HEK293 (cell line): ENCODE measurements around the gene CCNI.
A peak's percentile ranks its signal among the peaks of the same experiment; 100 is the strongest.

Experiments
- CTCF ChIA-PET: fragments of 350-600 bp; formaldehyde crosslinking; extraction: SDS; loops from one replicate; lab custom pipeline; 2021; ENCODE audit warnings: antibody characterized with exemption; lab: Yijun Ruan, JAX
- POLR2A ChIA-PET: fragments of 300-600 bp; formaldehyde crosslinking; extraction: SDS; loops from one replicate; lab custom pipeline; 2020; ENCODE audit warnings: antibody characterized with exemption, inconsistent platforms; lab: Yijun Ruan, JAX
- H3K27ac ChIP-seq: fragments of 200-500 bp; sonication (Bioruptor generic); 2 replicates; pipeline ENCODE4 v1.5.1; 2014; ENCODE audit warnings: low read depth, low read length, control low read depth, inconsistent platforms; ENCODE audit errors: extremely low read depth
- H3K36me3 ChIP-seq, 2 experiments: fragments of 200-500 bp in 1 of 2; sonication (Bioruptor generic) in 1 of 2; 1 replicate in 1 of 2; 2 replicates in 1 of 2; pipeline ENCODE4 v1.5.1; 2014 to 2017; ENCODE audit warnings: inconsistent platforms in 2 of 2, low read length in 2 of 2; ENCODE audit not compliant: control insufficient read depth in 2 of 2, insufficient read depth in 1 of 2
- H3K4me1 ChIP-seq: fragments of 200-500 bp; sonication (Bioruptor generic); 2 replicates; pipeline ENCODE4 v1.5.1; 2014; ENCODE audit warnings: mild to moderate bottlenecking, low read length, inconsistent platforms; ENCODE audit not compliant: control insufficient read depth, insufficient read depth
- H3K4me3 ChIP-seq: 2 replicates; pipeline ENCODE4 v1.5.1; 2011; ENCODE audit warnings: low read depth, mild to moderate bottlenecking, control low read depth, low read length, moderate library complexity
- H3K9me3 ChIP-seq: fragments of 200-500 bp; sonication (Bioruptor generic); 2 replicates; pipeline ENCODE4 v1.5.1; 2014; ENCODE audit warnings: low read depth, low read length, inconsistent platforms; ENCODE audit not compliant: control insufficient read depth, insufficient read depth
- GLIS2 ChIP-seq: fragments of 450-650 bp; formaldehyde crosslinking; IDR thresholded peaks from 2 replicates; pipeline ENCODE4 v1.5.1; 2016; ENCODE audit warnings: missing biosample characterization, missing genetic modification characterization
- HOXC10 ChIP-seq: sonication (generic); formaldehyde crosslinking; IDR thresholded peaks from 2 replicates; pipeline ENCODE4 v1.8.1; 2023; ENCODE audit warnings: mild to moderate bottlenecking, missing genetic modification reagents
- KLF10 ChIP-seq: fragments of 450-650 bp; IDR thresholded peaks from 2 replicates; pipeline ENCODE4 v1.5.1; 2018; ENCODE audit warnings: missing biosample characterization, mild to moderate bottlenecking, missing genetic modification characterization
- OVOL3 ChIP-seq: fragments of 450-650 bp; formaldehyde crosslinking; IDR thresholded peaks from 2 replicates; pipeline ENCODE4 v1.5.1; 2016; ENCODE audit warnings: missing biosample characterization, missing genetic modification characterization
- PRDM1 ChIP-seq: fragments of 450-650 bp; formaldehyde crosslinking; IDR thresholded peaks from 2 replicates; pipeline ENCODE4; 2016; ENCODE audit warnings: missing biosample characterization, missing genetic modification characterization
- SALL2 ChIP-seq: fragments of 450-650 bp; formaldehyde crosslinking; IDR thresholded peaks from 2 replicates; pipeline ENCODE4 v1.5.0; 2017; ENCODE audit warnings: missing biosample characterization, mild to moderate bottlenecking, missing genetic modification characterization, borderline replicate concordance
- SP7 ChIP-seq: fragments of 450-650 bp; formaldehyde crosslinking; IDR thresholded peaks from 2 replicates; pipeline ENCODE4 v1.5.1; 2016; ENCODE audit warnings: missing biosample characterization, missing genetic modification characterization
- TCF7L2 ChIP-seq: IDR thresholded peaks from 2 replicates; pipeline ENCODE4 v1.6.1; 2011; ENCODE audit warnings: low read depth, mild to moderate bottlenecking, inconsistent platforms, low read length, moderate library complexity, borderline replicate concordance
- YY1 ChIP-seq: fragments of 450-650 bp; formaldehyde crosslinking; IDR thresholded peaks from 2 replicates; pipeline ENCODE4 v1.5.1; 2018; ENCODE audit warnings: missing biosample characterization, missing genetic modification characterization
- ZBTB48 ChIP-seq: fragments of 450-650 bp; formaldehyde crosslinking; IDR thresholded peaks from 2 replicates; pipeline ENCODE4 v1.5.1; 2016; ENCODE audit warnings: missing biosample characterization, missing genetic modification characterization
- ZNF132 ChIP-seq: fragments of 450-650 bp; formaldehyde crosslinking; IDR thresholded peaks from 2 replicates; pipeline ENCODE4 v1.5.1; 2017; ENCODE audit warnings: missing biosample characterization, missing genetic modification characterization, borderline replicate concordance
- ZNF248 ChIP-seq: fragments of 450-650 bp; formaldehyde crosslinking; IDR thresholded peaks from 2 replicates; pipeline ENCODE4 v1.5.1; 2017; ENCODE audit warnings: missing biosample characterization, missing genetic modification characterization
- ZNF366 ChIP-seq: fragments of 450-650 bp; formaldehyde crosslinking; conservative IDR thresholded peaks from 2 replicates; pipeline ENCODE4 v1.5.1; 2016; ENCODE audit warnings: missing biosample characterization, missing genetic modification characterization
- ZNF416 ChIP-seq: fragments of 450-650 bp; formaldehyde crosslinking; IDR thresholded peaks from 2 replicates; pipeline ENCODE4 v1.5.1; 2016; ENCODE audit warnings: missing biosample characterization, missing genetic modification characterization
- ZNF521 ChIP-seq: fragments of 450-650 bp; formaldehyde crosslinking; IDR thresholded peaks from 2 replicates; pipeline ENCODE4 v1.5.1; 2017; ENCODE audit warnings: missing biosample characterization, mild to moderate bottlenecking, missing genetic modification characterization
- ZNF548 ChIP-seq: fragments of 450-650 bp; formaldehyde crosslinking; IDR thresholded peaks from 2 replicates; pipeline ENCODE4 v1.5.1; 2016; ENCODE audit warnings: missing biosample characterization, missing genetic modification characterization
- ZNF600 ChIP-seq: fragments of 450-650 bp; formaldehyde crosslinking; IDR thresholded peaks from 2 replicates; pipeline ENCODE4 v1.5.1; 2016; ENCODE audit warnings: missing biosample characterization, missing genetic modification characterization
- ZNF654 ChIP-seq: fragments of 450-650 bp; formaldehyde crosslinking; IDR thresholded peaks from 2 replicates; pipeline ENCODE4 v1.5.1; 2016; ENCODE audit warnings: low read depth, missing biosample characterization, missing genetic modification characterization
- ZNF658 ChIP-seq: fragments of 450-650 bp; formaldehyde crosslinking; IDR thresholded peaks from 2 replicates; pipeline ENCODE4; 2016; ENCODE audit warnings: missing biosample characterization, missing genetic modification characterization
- ZSCAN30 ChIP-seq: fragments of 450-650 bp; IDR thresholded peaks from 2 replicates; pipeline ENCODE4 v1.5.1; 2018; ENCODE audit warnings: missing biosample characterization, mild to moderate bottlenecking, missing genetic modification characterization, moderate library complexity
- ZXDB ChIP-seq: fragments of 450-650 bp; formaldehyde crosslinking; IDR thresholded peaks from 2 replicates; pipeline ENCODE4 v1.5.1; 2016; ENCODE audit warnings: missing biosample characterization, missing genetic modification characterization
- TF ChIP-seq, protein P1 (sequence below): fragments of 450-650 bp; formaldehyde crosslinking; IDR thresholded peaks from 2 replicates; pipeline ENCODE4 v1.5.1; 2017; ENCODE audit warnings: missing biosample characterization, missing genetic modification characterization
- TF ChIP-seq, protein P2 (sequence below): fragments of 450-650 bp; formaldehyde crosslinking; IDR thresholded peaks from 2 replicates; pipeline ENCODE4 v1.5.1; 2016; ENCODE audit warnings: missing biosample characterization, missing genetic modification characterization, low read depth
- TF ChIP-seq, protein P3 (sequence below): fragments of 450-650 bp; formaldehyde crosslinking; IDR thresholded peaks from 2 replicates; pipeline ENCODE4 v1.5.1; 2016; ENCODE audit warnings: missing biosample characterization, missing genetic modification characterization

CCNI gene

DNA sequence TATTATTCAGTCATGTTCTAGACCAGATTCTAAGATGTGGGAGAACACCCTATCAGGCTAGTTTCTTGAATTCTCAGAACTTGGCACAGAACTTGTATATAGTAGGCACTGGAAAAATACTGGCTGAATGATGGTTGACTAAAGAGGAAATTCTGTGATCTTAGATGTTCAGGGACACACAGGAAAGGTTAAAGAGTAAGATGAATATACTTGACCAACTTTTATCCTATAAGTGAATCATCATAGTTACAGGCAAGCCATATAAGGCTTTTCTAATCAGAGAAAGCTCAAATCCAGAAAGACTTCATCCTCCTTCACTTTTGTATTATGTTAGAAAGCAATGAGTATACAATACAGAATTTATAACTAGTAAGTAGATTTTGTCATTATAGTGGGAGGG is 72.4 kb downstream of the CCNI start (continued):
- TF ChIP-seq KLF10 (tag by site-specific recombination) (no peak), ZNF600 (tag by site-specific recombination) (no peak), YY1 (no peak), ZNF132 (tag by site-specific recombination) (no peak), HOXC10 (CRISPR knock-in tag) (no peak)
- TF ChIP-seq, all 188 proteins: peak for 0

DNA sequence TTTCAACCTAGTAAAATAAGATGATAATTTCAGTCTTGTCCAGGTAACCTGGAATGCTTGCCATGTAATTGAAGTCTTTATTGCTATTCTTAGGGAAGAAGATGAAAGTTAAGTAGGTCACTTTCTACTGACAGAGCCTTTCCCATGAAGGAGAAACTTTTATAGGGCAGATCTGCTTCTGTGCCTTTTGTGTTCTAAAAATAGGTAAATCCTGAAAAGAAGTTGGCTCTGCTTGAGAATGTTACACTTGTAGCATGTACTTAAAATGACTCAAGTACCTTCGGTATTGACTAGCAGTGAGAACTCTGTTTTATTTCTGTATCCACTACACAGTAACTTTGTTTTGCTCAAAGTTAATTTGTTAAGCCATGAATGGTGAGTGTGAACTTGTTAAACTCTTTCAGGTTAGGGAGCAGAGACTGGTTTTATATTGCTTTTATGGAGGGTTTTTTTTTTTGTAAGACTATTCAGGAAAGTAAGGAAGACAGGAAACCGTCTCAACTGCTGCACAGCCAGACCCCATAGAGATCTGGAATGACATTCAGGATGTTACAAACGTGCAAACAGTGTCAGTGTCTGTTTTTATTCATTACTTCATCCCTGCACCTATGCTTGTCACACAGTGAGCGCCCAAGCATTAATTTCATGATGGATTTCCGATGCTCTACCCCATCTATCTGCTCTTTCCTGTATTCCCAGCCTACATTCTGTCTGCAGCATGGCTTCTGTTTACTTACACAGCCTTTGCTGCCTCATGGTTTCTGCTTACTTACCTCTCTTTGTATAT is 73.3 kb downstream of the CCNI start:
- H3K4me3 ChIP-seq = no peak overlapping the region
- no peak for TF ChIP-seq OVOL3 (tag by site-specific recombination)
- peak; percentile 84 for TF ChIP-seq SP7
- TF ChIP-seq PRDM1 (tag by site-specific recombination) = peak; percentile 54; the same call in 1 of the 2 replicates
- no peak overlapping the region for H3K27ac ChIP-seq
- peaks cover 0 to 49% of the 10 kb centered on the region in 2 experiments; a peak in 1 of 3 replicates for H3K36me3 ChIP-seq
- H3K9me3 ChIP-seq = no peaks in the 10 kb centered on the region
- H3K4me1 ChIP-seq = no peaks in the 10 kb centered on the region
- POLR2A ChIA-PET = no interaction called here
- CTCF ChIA-PET = no interaction called here

DNA sequence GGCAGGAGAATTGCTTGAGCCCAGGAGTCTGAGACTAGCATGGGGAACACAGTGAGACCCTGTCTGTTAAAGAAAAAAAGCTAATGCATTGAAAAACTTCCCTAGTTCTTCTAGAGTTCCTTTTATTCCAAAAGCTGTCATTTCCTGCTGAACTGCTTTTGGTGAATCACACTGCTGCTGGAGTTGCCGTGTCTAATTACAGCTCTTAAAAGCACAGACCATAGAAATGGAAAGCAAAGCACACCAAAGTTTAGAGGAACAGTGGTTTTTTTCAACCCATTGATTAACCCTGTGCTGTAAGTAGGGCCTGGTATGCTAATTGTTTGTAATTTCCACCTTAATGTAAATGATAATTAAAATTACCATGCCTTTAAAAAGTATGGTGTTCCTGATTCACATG is 73.9 kb downstream of the CCNI start:
- H3K4me3 ChIP-seq = no peak overlapping the region
- no peak overlapping the region for H3K27ac ChIP-seq
- H3K4me1 ChIP-seq = no peaks in the 10 kb centered on the region
- H3K9me3 ChIP-seq = no peaks in the 10 kb centered on the region
- no peak for TF ChIP-seq ZNF548
- TF ChIP-seq, protein P1, sequence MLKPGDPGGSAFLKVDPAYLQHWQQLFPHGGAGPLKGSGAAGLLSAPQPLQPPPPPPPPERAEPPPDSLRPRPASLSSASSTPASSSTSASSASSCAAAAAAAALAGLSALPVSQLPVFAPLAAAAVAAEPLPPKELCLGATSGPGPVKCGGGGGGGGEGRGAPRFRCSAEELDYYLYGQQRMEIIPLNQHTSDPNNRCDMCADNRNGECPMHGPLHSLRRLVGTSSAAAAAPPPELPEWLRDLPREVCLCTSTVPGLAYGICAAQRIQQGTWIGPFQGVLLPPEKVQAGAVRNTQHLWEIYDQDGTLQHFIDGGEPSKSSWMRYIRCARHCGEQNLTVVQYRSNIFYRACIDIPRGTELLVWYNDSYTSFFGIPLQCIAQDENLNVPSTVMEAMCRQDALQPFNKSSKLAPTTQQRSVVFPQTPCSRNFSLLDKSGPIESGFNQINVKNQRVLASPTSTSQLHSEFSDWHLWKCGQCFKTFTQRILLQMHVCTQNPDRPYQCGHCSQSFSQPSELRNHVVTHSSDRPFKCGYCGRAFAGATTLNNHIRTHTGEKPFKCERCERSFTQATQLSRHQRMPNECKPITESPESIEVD (tag by site-specific recombination) = 0 out of 2 replicates have a peak, but pooled peaks have one; percentile 11
- TF ChIP-seq ZNF654 (tag by site-specific recombination) = no peak
- TF ChIP-seq ZNF658 (tag by site-specific recombination) = no peak
- TF ChIP-seq SP7 = peak; percentile 97
- no peak for TF ChIP-seq ZNF521
- no peak for TF ChIP-seq ZNF416
- TF ChIP-seq, protein P2, sequence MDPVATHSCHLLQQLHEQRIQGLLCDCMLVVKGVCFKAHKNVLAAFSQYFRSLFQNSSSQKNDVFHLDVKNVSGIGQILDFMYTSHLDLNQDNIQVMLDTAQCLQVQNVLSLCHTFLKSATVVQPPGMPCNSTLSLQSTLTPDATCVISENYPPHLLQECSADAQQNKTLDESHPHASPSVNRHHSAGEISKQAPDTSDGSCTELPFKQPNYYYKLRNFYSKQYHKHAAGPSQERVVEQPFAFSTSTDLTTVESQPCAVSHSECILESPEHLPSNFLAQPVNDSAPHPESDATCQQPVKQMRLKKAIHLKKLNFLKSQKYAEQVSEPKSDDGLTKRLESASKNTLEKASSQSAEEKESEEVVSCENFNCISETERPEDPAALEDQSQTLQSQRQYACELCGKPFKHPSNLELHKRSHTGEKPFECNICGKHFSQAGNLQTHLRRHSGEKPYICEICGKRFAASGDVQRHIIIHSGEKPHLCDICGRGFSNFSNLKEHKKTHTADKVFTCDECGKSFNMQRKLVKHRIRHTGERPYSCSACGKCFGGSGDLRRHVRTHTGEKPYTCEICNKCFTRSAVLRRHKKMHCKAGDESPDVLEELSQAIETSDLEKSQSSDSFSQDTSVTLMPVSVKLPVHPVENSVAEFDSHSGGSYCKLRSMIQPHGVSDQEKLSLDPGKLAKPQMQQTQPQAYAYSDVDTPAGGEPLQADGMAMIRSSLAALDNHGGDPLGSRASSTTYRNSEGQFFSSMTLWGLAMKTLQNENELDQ (tag by site-specific recombination) = no peak
- no peak for TF ChIP-seq ZNF366 (tag by site-specific recombination)
- TF ChIP-seq, all 188 proteins: peak for 2
- ChIA-PET CTCF (no interaction called here), POLR2A (no interaction called here)
- H3K36me3 ChIP-seq = peaks cover 0 to 55% of the 10 kb centered on the region in 2 experiments; a peak in 1 of 3 replicates

DNA sequence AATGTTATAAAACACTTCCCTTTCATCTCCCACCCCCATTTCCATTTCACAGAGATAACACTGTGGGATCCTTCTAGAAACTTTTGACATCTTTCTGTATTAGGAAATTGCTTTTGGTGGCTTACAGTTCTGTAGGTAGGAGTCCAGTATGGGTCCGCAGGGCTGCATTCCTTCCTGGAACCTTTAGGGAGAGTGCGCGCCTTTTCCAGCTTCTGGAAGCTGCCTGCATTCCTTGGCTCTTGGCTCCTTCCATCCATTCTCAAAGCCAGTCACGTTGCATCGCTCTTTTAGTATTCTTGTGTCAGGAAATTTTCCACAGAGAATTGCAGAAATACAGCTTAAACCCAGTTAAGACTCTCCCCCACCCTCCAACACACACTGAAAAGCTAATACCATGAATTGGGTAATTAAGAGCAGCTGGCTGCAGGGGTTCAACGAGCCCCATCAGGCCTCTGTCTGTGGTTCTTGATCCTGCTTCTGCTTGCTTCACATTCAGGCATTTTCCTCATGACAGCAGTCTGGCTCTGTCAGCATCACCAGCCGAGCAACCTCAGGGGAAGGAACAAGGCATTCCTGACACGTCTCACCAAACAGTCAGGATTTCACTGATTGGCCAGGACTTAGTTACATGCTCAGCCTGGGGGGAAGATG is 77.4 kb downstream of the CCNI start:
- Histone ChIP-seq H3K36me3 (peaks cover 0 to 51% of the 10 kb centered on the region in 2 experiments; a peak in 1 of 3 replicates), H3K27ac (no peak overlapping the region), H3K4me1 (no peaks in the 10 kb centered on the region), H3K9me3 (no peaks in the 10 kb centered on the region), H3K4me3 (no peak overlapping the region)
- ChIA-PET POLR2A (no interaction called here), CTCF (no interaction called here)
- no peak for TF ChIP-seq ZSCAN30 (tag by site-specific recombination)
- no peak for TF ChIP-seq ZXDB (tag by site-specific recombination)
- TF ChIP-seq TCF7L2 = no peak
- TF ChIP-seq GLIS2 (tag by site-specific recombination) = no peak
- no peak for TF ChIP-seq SALL2 (tag by site-specific recombination)
- no peak for TF ChIP-seq ZNF521
- no peak for TF ChIP-seq ZNF248
- TF ChIP-seq, protein P3, sequence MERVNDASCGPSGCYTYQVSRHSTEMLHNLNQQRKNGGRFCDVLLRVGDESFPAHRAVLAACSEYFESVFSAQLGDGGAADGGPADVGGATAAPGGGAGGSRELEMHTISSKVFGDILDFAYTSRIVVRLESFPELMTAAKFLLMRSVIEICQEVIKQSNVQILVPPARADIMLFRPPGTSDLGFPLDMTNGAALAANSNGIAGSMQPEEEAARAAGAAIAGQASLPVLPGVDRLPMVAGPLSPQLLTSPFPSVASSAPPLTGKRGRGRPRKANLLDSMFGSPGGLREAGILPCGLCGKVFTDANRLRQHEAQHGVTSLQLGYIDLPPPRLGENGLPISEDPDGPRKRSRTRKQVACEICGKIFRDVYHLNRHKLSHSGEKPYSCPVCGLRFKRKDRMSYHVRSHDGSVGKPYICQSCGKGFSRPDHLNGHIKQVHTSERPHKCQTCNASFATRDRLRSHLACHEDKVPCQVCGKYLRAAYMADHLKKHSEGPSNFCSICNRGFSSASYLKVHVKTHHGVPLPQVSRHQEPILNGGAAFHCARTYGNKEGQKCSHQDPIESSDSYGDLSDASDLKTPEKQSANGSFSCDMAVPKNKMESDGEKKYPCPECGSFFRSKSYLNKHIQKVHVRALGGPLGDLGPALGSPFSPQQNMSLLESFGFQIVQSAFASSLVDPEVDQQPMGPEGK (tag by site-specific recombination) = no peak
- TF ChIP-seq ZBTB48 = no peak
